HG03097 (cell line): ENCODE results near the gene TMEM225B.
"Not testable (repeated sequence)": the region's sequence is repeated elsewhere in the genome, so short reads cannot be mapped to it uniquely, and the experiment has no call there.

Source experiments
- ATAC-seq: cut with Tn5 transposase; IDR thresholded peaks from one replicate; pipeline ENCODE4 v1.9.1; 2021; ENCODE audit not compliant: unreplicated experiment, low FRiP score

TMEM225B gene, protein sequence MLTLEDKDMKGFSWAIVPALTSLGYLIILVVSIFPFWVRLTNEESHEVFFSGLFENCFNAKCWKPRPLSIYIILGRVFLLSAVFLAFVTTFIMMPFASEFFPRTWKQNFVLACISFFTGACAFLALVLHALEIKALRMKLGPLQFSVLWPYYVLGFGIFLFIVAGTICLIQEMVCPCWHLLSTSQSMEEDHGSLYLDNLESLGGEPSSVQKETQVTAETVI

DNA sequence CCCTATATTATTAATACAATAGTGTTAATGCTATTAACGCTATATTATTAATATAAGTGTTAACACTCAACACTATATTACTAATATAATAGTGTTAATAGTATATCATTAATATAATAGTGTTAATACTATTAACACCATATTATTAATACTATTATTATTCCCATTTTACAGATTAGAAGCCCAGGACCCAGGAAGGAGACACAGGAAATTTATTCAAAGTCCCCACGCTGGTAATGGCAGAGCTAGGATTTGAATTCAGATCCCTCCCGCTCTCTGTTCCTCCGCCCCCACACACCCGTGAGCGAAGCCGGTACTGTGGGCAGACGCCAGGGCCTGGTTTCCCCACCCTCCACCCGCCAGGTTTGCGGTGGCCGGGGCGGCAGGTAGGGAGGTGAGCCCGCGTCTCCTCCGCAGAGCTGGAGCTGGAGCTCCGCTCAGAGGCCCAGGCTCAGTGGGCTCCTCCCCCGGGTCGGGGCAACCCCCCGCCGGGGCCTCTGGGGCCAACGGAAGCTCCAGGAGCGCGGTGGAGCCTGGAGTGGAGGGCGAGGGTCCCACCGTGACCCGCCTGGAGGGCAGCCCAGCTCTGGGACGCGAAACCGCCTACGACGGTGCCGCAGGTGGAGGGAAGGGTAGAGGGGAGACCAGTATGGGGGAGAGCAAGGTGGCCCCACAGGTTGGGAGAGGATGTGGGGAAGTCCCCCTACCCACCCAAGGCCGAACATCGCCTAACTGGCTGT, at the start of gene TMEM225B:
TMEM225B (plus strand) TSS at position 506 of the 740 bp plus-strand sequence. CDS start 6,122 bp downstream, outside the sequence.
- no peak for ATAC-seq

DNA sequence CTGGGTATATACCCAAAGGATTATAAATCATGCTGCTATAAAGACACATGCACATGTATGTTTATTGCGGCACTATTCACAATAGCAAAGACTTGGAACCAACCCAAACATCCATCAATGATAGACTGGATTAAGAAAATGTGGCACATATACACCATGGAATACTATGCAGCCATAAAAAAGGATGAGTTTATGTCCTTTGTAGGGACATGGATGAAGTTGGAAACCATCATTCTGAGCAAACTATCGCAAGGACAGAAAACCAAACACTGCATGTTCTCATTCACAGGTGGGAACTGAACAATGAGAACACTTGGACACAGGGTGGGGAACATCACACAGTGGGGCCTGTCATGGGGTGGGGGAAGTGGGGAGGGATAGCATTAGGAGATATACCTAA, 48.5 kb upstream of the TMEM225B start:
- ATAC-seq: not testable (repeated sequence)

DNA sequence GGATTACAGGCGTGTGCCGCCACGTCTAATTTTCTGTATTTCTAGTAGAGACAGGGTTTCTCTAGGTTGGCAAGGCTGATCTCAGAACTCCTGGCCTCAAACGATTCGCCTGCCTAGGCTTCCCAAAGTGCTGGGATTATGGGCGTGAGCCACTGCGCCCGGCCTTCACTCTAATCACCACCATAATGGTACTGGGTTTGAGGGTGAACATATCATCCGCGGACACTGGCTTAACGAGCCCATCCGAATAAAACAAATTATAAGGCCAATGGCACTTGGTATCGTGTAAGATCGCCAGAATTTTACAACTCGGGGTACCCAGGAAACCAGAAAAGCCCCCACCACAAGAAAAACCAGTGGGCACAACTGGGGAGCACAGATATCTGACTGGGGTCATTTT, 46.7 kb upstream of the TMEM225B start:
- ATAC-seq: no peak

DNA sequence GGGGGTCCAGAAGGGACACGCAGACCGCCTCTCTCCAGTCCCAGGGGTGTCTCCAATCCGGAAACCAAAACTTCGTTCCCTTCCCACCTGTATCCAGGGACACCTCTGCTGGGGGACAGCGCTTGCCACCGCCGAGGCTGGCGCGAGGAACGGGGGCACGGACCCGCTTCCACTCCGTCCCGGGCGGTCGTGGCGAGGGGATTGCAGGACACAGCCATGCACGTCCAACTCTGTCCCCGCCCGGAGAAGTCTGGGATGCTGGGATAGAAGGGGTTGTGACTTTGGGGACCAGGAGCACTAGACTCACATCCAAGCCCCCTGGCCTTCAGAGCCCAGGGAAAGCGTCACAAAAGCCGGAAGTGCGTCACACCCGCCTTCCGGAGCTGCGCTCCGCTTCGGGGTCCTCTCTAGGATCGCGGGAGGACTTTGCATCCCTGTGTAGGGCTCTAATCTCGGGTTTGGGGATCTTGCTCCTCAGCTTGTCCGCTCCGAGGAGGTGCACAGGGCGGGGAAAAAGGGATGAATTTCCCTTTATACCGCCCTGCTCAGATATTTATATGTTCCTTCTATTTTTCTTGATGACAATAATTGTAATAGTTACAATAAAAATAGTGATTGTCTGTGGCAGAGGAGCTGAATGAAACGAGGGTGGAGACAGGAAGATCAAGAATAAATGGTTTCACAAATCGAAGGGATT, 46.2 kb upstream of the TMEM225B start, which contains the start of gene FAM200A:
FAM200A (minus strand) TSS at position 348 of the 697 bp plus-strand sequence. CDS start 3,707 bp downstream, outside the sequence.
- peak; percentile 78 for ATAC-seq

DNA sequence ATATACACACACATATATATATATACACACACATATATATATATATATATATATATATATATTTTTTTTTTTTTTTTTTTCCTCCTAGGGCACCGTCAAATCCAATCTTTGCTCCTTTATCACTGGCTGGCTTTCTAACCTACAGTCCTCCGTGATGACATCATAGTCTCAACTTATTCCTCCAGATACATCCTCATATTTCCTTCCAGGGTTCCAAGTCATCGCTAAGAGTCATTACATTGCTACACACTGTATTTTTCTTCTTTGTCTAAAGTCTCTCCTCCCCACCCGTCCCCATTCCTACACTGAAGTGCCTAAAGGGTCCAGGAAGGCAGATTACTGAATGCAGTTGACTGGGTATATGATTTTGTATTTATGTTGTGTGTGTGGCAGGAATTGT, 45.0 kb upstream of the TMEM225B start:
- no peak for ATAC-seq

DNA sequence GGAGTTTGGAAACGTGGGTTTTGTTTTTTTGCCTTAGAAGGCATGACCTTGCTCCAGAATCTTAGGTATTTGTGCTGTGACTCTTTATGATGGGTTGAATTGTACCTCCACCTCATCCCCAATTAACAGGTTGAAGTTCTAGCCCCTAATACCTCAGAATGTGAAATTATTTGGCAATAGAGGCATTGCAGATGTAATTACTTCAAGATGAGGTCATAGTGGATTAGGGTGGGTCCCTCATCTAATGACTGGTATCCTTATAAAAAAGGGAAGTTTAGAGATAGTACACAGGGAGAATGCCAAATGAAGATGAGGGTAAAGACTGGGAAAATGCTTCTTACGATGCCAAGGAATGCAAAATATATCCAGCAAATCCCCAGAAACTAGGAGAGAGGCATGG, 43.1 kb upstream of the TMEM225B start:
- ATAC-seq: no peak

DNA sequence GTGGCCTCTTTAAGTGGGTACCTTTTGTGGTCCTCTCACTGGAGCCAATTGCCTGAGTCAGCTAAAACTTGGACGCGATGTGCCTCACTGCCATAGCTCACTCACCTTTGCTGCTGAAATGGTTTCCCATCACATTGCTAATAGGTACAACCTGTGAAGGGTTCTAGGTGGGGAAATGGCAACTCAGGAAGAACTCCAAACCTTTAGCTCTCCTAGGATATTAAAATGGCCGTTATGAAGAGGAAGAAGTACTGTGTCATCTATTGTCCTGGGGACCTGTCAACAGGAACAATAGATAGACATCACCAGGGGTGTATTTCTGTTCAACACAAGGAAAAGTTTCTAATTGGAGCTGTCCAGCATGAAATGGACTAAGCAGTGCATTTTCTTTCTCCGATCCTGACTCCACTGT, 40.9 kb upstream of the TMEM225B start:
- no peak for ATAC-seq

DNA sequence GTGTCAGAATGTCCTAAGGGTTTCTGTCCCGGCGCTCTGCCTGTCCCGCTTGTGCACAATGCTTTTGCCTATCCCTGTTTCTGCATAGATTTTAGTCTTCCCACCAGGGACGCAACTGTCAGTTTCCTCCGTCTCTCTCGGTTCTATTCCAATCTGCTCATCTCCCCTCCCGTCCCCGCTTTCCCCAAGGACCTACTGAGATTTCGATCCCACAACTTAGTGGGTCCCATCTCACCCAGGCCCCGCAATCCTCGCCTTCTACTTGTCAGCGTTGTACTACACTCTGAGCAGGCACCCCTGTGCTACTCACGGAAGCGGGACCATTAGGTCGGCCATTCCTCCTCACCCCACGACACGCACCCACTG, 40.1 kb upstream of the TMEM225B start:
- ATAC-seq: peak; percentile 38

DNA sequence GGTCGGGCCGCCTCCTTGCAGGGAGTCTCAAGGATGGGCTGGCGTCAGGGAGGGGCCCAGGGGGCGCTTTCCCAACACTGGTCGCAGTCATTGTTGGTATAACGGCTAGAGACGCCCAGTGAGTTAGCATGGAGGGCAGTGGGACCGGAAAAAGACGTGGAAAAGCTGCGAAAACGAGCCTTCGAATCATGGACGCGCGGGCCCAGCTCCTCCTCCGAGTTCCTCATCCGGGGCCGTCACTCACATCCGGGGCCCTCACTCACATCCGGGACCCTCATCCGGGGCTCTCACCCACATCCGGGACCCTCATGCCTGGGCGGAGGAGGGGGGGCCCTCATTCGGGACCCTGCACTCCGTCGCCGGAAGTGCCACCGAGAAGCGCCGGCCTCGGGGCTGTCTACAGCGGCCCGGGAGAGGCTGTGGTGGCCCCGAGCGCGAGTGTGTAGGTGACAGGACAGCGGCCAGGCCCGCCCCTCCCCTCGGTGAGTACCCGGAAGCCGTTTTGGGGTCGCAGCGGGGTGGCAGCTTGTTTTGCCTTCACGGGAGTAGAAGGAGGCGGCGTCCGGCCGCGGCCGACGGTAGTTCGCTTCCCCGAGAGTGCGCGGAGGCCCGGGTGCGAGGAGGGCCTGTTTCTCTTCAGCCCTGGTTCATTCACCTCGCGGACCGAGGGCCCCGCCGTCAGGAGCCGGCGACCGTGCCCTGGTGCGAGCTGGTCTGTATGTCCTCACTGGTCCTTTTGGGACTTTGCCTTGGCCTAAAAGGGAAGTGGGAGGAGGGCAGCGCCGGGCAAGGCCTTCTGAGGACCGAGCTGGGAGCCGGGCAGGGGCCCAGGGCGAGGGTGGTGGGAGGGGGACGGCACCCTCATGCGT, 39.5 kb upstream of the TMEM225B start, which contains the start of gene ZNF655:
ZNF655 (plus strand) TSS at position 337 of the 869 bp plus-strand sequence. CDS start 1,918 bp downstream, outside the sequence.
- peak; percentile 66 for ATAC-seq

DNA sequence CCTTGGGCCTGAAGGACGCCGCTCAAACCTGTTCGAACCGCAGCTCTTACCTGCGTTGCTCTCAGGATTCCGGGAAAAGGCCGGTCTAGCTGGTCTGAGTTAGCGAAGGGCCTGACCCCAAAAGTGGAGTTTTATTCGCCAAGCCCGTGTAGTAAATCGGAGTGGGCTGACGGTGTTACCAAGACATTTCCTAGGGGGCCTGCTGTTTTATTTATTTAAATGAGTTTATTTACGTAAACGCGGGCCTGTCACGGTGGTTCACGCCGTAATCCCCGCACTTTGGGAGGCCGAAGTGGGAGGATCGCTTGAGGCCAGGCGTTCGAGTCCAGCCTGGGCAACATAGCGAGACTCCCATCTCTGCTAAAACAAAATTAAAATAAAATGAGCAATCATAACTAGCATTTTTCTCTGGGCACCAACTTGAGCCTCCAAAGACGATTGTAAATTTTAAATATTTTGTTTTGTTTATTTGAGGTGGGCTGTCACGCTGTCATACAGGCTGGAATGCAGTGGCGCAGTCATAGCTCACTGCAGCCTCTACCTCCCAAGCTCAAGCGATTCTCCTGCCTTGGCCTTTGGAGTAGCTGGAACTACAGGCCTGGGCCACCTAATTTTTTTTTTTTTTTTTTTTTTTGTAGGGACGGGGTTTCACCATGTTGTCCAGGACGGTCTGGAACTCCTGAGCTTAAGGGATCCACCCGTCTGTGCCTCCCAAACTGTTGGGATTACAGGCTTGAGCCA, 38.7 kb upstream of the TMEM225B start:
- no peak for ATAC-seq

DNA sequence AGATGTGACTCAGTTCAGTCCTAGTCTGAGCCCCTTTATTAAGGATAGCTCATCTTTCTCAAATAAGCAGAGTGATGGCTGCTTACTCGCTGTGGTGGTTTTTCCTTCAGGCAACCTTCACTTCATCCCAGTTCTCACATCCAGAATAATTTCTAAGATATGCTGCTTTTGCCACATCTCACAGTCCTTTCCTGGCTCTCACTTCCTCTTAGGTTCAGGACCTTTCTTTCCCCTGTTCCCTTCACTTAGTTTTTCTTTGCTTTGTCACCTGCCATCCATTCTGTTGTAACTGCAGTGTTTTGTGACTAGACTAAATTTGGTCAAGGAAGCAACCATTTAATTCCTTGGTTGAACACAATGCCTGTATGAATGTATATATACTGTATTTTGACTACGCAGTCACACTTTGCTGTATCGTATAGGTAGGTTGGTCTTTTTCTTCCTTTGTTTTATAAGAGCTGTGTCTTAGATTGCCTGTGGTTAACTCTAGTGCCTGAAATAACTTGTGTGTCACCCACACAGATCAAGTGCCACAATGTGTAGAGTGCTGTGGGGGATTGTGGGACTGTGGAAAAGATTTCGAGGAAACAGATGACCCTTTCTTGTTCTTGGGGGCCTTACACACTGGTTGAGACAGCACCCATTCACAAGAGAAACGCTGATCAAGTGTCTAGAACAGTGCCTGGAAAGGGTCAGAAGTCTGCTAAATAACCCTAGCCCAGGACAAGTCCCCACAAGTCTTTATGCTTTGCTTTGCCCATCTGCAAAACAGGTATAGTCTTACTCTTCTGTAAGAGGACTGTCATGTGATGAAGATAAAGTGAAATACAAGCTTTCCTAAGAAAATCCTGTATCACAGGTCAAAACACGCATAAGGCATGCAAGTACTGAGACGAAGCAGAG, 37.0 kb upstream of the TMEM225B start:
- ATAC-seq: no peak

DNA sequence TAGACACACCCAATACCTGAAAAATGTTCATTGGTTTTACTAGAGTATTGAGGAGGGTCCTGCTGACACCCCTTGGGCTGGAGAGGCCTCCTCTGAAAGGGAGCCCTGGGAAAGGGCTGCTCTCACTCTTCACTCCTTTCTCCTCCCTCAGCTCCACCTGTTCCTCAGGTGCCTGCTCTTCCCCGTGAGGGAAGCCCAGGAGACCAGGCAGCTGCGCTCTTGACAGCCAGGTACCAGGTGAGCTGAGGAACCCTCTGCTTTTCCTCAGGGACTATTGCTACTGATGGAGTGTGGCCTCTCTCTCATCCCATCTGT, 36.4 kb upstream of the TMEM225B start:
- ATAC-seq: no peak

DNA sequence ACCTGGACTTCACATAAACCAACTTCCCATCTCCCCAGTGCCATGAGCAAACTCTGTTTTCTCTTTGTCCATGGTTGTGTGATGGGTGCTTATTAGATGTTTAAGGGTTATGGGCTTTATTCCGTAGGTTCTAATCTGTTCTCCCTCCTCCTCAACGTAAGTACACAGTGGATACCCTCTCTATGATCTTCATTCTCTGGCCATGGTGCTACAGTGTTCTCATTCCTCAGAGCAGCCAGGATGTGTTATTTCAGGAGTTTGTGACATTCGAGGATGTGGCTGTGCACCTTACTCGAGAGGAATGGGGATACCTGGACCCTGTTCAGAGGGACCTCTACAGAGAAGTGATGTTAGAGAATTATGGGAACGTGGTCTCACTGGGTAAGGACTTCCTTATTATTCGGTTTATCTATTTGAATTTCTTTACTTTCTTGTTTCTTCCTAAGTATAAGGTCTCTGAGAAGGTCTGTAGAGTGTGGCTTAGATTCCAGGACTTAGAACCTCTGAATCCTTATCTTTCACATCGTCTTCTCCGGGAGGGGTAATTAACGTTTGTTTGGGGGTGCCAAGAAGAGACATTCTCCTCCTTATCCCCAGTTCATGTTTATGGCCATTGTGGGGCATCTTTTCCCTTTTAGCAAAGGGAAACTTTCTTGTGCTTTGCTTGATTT, 35.8 kb upstream of the TMEM225B start:
- no peak for ATAC-seq

DNA sequence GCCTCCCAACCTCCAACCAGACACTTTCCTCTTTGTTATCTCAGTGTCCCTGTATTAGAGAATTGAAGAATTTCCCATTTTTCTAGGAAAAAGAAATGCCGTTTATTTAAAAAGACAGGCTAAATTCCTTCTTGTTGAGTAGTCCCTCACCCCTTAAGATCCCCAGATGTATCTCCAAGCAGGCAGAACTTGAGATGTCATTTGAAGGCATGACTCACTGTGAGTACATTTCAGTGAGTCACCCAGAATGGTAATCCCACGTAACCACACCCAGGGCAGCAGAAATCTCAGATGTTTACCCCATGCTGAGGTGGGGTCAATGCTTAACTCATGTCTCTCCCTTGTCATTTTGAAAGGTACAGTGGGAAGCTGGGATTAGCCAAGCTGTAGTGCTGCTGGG, 35.2 kb upstream of the TMEM225B start:
- no peak for ATAC-seq

DNA sequence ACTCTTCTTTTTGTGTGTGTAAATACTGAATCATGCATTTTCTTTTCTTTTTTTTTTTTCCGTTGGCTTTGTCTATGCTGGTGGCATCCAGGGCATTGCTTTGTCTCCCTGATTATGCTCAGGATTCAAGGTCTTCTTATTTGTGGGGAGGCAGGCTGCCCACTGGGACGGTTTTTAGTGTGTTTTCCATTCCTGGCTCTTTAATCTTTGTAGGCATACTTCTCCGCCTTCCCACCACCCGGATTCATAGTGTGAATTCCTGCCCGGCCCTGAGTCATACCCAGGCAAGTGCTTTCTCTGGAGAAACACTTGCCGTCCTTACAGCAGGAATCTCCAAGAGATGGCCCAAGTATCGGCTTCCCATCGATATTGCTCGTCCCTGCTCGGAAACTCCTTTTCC, 34.4 kb upstream of the TMEM225B start:
- no peak for ATAC-seq

DNA sequence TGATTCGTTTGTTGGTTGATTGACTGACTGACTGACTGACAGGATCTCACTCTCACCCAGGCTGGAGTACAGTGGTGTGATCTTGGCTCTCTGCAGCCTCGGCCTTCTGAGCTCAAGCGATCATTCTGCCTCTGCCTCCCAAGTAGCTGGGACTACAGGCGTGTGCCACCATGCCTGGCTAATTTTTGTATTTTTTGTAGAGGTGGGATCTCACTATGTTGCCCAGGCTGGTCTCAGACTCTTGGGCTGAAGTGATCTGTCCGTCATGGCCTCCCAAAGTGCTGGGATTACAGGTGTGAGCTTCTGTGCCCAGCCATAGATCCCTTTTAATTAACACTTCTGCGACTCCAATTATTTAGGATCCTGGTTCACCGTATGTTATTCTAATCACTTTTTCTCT, 29.3 kb upstream of the TMEM225B start:
- not testable (repeated sequence) for ATAC-seq

DNA sequence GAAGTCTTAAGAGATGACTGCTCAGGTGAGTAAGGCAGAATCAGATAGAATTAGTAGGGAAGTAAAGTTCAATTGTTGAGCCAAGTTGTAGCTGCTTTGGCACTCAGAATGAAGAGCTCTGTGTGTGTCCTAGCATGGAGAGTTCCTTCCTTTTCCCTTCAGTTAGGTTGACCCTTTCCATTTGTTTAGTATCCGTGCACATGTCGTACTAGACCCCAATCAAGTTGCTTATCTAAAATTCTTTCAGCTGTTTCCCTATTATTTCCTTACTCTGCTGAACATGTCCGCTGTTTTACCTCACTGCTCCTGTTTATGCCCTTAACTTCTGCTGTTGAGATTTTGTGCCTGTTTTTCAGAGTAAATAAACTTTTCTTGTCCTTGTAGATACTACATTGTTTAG, 26.3 kb upstream of the TMEM225B start:
- ATAC-seq: no peak

DNA sequence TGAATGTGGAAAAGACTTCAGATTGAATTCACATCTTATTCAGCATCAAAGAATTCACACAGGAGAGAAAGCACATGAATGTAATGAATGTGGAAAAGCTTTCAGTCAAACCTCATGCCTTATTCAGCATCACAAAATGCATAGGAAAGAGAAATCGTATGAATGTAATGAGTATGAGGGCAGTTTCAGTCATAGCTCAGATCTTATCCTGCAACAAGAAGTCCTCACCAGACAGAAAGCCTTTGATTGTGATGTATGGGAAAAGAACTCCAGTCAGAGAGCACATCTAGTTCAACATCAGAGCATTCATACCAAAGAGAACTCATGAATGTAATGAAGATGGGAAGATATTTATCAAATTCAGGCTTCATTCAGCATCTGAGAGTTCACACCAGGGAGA, 24.8 kb upstream of the TMEM225B start:
- no peak for ATAC-seq
